Hepatocyte (in vitro differentiated cells): ENCODE results near the gene CSPG4.

Experiments used
- CTCF ChIP-seq: fragments of 200-600 bp; sonication (generic); IDR thresholded peaks from 2 replicates; pipeline ENCODE4 v1.5.1; 2016; ENCODE audit warnings: antibody characterized with exemption, mild to moderate bottlenecking; ENCODE audit not compliant: poor library complexity
- EZH2 ChIP-seq: fragments of 200-600 bp; sonication (generic); IDR thresholded peaks from 2 replicates; pipeline ENCODE4 v1.6.1; 2016; ENCODE audit warnings: antibody characterized with exemption, mild to moderate bottlenecking, borderline replicate concordance
- EZH2phosphoT487 ChIP-seq: fragments of 200-600 bp; sonication (generic); IDR thresholded peaks from one replicate; pipeline ENCODE4 v1.6.1; 2018; ENCODE audit warnings: antibody characterized with exemption, mild to moderate bottlenecking, low read depth, moderate library complexity; ENCODE audit not compliant: unreplicated experiment, severe bottlenecking

- TF ChIP-seq EZH2 (no peak), CTCF (no peak), EZH2phosphoT487 (no peak)
Measured at GRCh38 chr15:75745305-75745704, 32.7 kb upstream of the CSPG4 start.
